GM12872 (cell line): ENCODE measurements around the gene KLK4.

Experiments
- CTCF ChIP-seq: IDR thresholded peaks from 3 replicates; pipeline ENCODE4 v1.5.1; 2011; ENCODE audit warnings: low read depth, mild to moderate bottlenecking, low read length, moderate library complexity; ENCODE audit not compliant: insufficient read depth

The KLK4 gene

GRCh38 chr19:50890422-50891252 lies 20.6 kb downstream of the KLK4 start:
- TF ChIP-seq CTCF = no peak

GRCh38 chr19:50889638-50890037 lies 21.6 kb downstream of the KLK4 start:
- no peak for TF ChIP-seq CTCF

GRCh38 chr19:50882188-50882587 lies 29.0 kb downstream of the KLK4 start:
- TF ChIP-seq CTCF = no peak

GRCh38 chr19:50880241-50880640 lies 31.0 kb downstream of the KLK4 start:
- no peak for TF ChIP-seq CTCF

- TF ChIP-seq CTCF = no peak
Observed at GRCh38 chr19:50878851-50879250, 32.3 kb downstream of the KLK4 start.

- TF ChIP-seq CTCF = no peak
Observed at GRCh38 chr19:50877338-50877737, 33.9 kb downstream of the KLK4 start.

DNA sequence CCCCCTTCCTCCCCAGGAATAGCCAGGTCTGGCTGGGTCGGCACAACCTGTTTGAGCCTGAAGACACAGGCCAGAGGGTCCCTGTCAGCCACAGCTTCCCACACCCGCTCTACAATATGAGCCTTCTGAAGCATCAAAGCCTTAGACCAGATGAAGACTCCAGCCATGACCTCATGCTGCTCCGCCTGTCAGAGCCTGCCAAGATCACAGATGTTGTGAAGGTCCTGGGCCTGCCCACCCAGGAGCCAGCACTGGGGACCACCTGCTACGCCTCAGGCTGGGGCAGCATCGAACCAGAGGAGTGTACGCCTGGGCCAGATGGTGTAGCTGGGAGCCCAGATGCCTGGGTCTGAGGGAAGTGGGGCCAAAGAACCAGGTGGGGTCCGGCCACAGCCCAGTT lies 34.7 kb downstream of the KLK4 start:
- no peak for TF ChIP-seq CTCF
